NCI-H510A (cell line): ENCODE data around the gene RPF1.
"Not testable (repeated sequence)": the region's sequence is repeated elsewhere in the genome, so short reads cannot be mapped to it uniquely, and the experiment has no call there.

ENCODE experiments used
- DNase-seq: peaks from one replicate; lab custom pipeline; 2025; lab: John Stamatoyannopoulos, UW

RPF1 gene

DNA sequence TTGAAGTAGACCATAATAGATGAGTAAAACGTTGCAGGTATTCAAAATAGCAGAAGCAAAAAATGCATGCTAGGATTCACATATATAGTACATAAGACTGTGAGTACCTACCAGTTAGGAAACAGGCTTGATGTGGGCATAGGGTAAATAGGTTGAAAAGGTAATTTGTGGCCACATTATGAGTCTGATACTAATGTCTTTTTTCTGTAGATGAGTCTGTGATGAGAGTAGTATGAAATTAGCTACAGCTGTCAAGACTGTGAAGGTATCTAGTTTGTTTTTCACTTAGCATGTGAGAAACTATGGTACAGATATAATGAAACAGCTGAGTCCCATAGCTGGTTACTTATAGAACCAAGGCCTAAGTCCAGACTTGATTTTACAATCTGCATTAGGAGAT lies 14.7 kb downstream of the RPF1 start:
- no peak for DNase-seq

DNA sequence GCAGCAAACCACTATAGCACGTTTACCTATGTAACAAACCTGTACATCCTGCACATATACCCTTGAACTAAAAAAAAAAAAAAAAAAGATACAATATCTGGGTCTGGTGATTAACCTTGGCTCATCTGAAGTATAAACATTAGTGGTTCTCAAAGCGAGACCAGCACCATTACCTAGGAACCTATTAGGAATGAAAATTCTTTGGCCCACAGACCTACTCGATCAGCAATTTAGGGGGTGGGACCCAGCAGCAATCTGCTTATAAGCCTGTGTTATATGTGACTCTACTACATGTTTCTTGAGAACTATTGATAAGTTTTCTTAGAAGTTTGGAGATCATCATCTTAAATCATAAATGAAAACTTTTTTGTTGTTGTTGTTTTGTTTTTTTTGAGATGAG lies 17.4 kb downstream of the RPF1 start:
- no peak for DNase-seq

DNA sequence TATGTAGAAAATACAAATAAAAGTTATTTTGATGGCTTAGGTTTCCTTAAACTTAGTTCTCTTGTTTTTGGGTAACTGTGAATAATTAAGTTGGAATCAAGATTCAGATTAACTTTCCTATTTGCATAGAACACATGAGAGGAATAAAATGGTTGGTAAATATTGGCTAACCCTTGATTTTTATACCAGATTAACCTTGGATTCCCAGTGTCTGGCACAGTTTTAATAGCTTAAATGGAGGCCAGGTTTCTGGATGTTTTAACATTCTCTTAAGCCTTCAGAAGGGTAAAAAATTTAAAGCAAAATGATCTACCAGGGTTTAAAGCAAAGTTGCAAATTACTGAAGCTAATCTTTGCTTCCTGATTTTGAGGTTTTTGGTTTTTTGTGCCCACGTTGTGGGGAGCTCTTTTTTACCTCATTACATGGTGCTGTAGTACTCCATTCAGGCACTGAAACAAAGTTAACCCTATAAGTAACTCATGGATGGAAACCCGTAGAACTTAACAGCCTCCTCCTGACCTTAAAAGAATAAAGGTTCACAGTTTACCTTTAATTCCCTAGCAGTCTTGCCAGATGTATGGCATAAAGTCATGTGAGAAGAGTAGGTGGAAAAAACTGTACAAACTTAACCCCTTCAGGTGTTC lies 18.7 kb downstream of the RPF1 start:
- DNase-seq = no peak

DNA sequence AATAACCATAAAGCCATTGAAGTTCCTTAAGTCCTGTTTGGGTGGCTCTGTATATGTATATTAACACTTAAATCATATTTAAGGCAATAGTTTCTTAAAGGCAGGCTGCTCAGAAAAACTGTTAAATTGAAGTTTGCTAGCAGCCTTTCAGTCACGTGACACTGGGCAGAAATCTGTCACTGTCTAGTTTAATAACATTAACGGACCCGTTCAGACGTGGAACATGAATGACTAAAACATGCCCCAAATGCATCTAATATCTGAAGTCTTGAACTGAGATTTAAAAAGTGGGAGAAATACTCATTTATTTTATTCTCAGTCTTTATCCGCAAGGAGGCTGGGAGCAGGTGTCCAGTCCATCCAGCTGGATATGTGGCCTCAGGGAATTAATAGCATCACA lies 23.9 kb downstream of the RPF1 start:
- no peak for DNase-seq

DNA sequence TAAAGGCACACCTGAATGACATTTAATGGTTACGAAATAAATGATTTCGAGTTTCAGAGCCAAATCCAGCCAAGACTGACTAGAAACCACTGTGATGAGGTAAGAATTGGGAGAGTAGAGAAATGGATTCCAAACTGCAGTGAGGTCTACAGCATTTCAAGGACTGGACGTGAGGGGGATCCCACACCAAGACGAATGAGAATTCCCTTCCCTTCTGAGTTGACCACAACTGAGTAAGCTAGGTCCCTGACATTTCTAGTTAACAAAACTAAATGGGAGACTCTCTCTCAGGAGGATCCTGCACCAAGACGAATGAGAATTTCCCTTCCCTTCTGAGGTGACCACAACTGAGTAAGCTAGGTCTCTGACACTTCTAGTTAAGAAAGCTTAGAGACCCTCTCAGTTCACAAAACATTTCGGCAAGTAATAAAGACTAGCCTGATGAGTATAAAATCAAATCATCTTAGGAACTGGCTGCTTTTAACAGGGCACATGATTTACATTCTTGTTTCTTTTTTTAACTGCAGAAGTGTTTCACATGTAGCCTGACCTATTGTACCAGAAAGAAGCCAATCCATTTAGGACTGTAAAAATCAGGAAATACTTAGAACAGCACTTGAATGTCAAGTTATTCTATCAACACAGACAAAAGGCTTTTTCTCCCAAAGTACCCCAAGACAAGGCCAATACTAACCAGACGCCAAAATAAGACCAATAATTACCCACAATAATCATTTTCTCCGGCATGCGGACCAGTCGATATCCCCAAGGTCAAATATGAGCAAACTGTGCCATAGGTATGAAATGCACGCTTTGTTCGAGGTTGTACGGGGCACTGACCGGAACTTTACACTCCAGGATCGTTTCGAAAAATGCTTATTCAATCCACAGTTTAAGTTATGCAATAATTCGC lies 25.8 kb downstream of the RPF1 start:
- no peak for DNase-seq

DNA sequence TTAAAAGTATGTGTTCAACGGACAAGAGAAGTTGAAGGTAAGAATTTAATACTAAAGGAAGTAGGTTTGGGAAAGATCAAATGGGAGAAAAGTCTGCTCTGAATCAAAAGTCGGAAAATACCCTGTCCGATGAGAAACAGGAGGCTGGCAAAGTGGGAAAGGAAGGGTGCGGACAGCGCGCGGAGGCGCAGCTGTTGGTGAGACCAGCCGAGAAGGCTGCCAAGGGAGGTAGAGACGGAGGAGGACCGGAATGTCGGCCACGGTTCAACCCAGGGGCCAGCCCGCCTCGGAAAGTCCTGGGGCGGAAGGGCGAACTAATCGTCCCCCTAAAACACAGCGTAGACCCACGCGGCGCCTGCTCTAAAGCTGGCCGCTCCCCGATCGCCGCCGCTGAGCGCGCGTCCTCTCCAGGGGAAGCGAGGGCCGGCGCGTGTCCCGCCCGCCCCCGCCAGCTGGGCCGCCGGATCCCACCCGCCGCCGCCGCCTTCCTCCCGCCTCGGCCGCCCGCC lies 26.5 kb downstream of the RPF1 start:
- peak; percentile 83 for DNase-seq

DNA sequence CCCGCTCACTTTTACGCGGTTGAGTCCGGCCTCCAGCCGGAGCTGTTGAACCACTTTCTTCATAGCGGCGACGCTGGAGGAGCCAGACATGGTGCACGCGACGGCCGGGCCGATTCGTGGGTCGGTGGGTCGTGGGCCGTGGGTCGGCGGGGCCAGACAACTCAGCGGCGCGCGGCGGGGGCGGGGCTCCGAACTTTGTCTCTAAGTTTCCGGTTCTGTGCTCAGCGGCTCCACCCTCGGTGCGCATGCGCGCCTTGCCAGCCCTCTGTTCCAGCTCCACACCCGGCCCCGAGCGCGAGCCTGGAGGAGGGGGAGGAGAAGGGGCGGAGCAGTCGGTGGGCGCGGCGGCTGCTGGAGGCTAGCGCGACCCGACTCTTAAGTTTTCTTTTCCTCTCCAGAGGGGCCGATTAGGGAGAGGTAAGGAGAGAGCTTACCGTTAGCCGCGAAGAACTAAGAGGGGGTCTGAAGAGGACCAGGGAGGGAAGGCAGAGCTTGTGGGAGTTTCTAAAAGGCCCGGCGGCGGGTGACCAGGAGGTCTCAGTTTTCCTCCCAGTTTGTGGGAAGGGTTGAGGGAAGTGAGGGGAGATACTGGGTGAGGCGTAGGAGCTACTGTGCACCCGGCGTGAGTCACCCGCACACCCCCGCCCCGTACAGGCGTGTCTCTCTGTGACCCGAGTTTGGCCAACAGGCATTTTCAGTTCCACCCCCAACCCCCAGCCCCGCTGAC lies 27.1 kb downstream of the RPF1 start, which contains the start of the genes GNG5 and SPATA1:
Gene GNG5 (minus strand): TSS at position 580 of the 727 bp plus-strand sequence. CDS start 490 bp downstream, at position 90.
Gene SPATA1 (plus strand): TSS at position 385 of the 727 bp plus-strand sequence. CDS start 9,974 bp downstream, outside the sequence.
- peak; percentile 98 for DNase-seq

DNA sequence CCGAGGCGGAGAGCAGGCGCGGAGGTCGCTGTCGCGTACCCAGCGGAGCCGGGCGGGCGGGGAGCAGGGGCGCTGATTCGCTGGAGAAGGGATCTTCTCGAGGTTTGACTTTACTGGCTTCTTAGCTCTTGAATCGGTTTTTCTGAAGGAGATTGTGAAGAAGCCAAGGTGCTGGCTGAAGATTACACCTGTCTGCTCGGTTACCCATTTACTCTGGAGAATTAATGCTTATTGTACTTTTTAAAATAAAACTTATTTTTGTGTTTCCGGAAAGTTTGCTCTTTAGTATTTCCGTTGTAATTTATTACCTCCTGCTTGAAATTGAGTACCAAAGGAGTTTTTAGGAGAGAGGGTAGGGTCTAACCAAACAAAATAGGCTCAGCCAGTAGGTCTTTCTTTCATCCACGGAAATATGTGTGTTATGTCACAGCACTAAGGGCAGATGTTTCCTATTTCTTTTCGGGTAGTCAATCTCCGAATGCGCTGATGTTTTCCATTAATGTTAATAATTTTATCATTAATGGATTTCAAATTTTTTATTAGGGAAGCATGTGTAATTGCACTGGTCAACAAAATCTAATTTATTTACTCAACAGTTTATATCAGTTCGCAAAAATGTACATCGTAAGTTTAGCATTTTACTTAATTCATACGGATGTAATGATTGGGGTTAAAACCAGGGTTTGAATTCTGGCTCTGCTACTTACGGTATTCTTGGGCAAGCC lies 27.8 kb downstream of the RPF1 start:
- DNase-seq = no peak

DNA sequence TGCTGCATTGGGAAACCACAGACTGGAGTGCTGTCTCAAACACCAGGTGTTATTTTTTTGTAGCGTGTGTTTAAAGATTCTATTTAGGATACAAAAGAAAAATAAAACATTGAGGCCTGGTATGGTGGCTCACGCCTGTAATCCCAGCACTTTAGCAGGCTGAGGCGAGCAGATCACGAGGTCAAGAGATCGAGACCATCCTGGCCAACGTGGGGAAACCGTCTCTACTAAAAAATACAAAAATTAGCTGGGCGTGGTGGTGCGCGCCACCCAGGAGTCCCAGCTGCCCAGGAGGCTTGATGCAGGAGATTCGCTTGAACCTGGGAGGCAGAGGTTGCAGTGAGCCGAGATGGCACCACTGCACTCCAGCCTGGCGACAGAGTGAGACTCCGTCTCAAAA lies 28.8 kb downstream of the RPF1 start:
- DNase-seq = not testable (repeated sequence)

DNA sequence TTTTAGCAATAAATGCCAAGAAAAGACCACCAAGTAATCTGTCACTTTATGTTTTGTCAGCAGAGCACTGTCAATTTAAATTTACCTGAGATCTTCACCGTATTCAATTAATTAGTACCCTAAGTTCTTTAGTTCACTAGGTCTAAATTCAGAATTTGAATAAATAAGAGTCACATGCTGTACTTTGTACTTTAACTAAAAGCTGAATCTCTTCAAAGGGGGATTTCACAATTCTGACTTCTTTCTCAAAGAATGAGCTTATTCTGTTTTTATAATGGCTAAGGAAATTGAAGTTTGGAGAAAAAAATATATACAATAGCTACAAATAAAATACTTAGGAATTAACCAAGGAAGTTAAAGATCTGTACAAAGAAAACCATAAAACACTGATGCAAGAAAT lies 29.4 kb downstream of the RPF1 start:
- no peak for DNase-seq

DNA sequence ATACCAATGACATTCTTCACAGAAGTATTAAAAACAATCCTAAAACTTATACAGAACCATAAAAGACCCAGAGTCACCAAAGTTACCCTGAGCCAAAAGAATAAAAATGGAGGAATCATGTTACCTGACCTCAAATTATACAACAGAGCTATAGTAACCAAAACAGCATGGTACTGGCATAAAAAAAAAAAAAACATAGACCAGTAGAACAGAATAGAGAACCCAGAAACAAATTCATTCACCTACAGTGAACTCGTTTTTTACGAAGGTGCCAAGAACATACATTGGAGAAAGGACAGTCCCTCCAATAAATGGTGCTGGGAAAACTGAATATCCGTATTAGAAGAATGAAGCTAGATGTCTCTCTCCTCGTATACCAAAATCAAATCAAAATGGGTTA lies 30.0 kb downstream of the RPF1 start:
- no peak for DNase-seq

DNA sequence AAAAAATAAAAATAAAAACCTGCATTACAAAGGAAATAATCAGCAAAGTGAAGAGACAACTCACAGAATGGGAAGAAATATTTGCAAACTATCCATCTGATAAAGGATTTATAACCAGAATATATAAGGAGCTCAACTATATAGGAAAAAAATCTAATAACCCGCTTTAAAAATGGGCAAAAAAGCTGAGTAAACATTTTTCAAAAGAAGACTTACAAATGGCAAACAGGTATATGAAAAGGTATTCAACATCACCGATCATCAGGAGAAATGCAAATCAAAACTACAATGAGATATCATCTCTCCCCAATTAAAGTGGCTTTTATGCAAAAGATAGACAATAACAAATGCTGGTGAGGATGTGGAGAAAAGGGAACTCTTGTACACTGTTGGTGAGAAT lies 31.1 kb downstream of the RPF1 start:
- no peak for DNase-seq

DNA sequence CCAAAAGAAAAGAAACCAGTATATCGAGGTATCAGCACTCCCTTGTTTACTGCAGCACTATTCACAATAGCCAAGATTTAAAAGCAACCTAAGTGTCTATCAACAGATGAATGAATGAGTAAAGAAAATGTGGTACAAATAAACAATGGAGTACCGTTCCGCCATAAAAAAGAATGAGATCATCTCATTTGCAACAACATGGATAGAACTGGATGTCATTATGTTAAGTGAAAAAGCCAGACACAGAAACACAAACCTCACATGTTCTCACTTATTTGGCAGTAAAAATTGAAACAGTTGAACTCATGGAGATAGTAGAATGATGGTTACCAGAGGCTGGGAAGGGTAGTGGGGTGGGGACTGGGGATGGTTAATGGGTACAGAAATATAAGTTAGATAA lies 31.6 kb downstream of the RPF1 start:
- DNase-seq = no peak

DNA sequence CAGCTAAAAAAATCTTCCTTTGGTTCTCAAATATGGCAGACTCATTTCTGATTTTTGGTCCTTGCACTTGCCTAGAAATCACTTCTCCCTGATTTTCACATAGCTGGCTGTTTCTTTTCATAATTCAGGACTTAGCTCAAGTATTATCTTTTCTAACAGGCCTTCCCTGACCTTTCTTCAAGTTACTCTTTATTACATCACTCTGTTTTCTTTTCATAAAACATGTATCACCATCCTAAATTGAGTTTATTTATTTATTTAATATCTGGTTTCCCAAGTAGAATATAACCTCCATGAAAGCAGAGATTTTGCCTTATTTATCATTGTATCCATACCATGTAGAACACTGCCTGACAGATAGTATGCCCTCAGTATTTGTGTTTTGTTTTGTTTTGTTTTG lies 45.5 kb downstream of the RPF1 start:
- no peak for DNase-seq

DNA sequence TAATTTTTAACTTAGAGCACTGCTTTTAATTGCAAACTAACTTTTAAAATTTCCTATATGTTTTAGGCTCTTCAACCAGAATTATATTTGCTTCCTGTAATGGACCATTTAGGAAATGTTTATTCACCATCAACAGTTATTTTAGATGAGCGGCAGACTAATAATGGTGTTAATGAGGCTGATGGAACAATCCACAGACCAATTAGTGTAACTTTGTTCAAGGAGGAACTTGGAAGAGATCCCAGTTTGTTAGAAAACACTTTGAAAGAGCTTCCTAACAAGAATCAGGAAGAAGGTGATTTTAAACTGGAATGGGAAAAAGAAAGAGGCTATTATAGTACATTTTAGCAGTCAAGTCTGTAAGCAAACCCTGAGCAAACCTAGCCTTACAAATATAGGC lies 46.7 kb downstream of the RPF1 start:
- no peak for DNase-seq

DNA sequence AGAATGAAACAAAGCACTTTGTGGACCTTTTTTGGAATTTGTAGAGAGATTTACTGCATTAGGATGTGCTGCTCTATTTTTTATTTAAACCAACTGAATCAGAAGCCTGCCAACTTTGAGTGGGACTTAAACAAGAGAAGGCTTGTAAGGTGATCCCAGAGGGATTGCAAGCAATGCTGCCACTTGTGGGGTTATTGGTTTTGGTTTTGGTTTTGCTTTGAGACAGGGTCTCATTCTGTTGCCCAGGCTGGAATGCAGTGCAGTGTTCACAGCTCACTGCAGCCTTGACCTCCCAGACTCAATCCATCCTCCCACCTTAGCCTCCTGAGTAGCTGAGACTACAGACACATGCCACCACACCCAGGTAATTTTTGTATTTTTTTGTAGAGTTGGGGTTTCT lies 59.5 kb downstream of the RPF1 start:
- DNase-seq = no peak

DNA sequence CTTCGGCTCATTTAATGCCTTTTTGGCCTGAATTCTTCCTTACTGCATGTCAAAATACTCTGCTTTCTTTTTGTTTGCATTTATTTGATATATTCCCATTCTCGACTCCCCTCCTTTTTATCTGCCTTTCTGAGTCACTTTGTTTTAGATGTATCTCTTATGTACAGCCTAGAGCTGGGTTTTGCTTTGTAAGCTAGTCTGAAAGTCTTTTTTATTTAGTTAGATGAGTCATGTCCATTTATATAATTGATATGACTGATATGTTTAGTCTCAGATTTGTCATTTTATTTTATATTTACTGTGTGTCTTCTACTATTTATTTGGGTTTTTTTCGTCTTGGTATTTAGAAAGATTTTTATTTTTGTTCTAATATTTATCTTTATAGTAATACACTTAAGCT lies 60.9 kb downstream of the RPF1 start:
- DNase-seq = no peak

DNA sequence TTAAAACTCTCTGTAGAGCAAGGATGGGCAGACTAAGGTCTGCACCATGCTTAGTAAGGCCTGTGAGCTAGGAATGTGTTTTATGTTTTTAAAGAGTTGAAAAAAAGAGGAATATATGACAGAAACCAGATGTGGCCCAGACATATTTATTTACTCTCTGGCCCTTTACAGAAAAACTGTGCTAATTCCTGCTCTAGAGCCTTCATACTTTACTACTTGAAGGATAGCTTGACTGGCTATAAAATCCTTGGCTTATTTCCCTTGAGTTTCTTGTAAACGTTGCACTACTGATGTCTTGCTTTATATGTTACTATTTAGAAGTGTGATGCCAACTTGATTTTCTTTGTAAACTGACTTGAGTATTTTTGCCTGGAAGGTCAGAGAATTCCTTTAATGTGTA lies 61.7 kb downstream of the RPF1 start:
- DNase-seq = no peak

DNA sequence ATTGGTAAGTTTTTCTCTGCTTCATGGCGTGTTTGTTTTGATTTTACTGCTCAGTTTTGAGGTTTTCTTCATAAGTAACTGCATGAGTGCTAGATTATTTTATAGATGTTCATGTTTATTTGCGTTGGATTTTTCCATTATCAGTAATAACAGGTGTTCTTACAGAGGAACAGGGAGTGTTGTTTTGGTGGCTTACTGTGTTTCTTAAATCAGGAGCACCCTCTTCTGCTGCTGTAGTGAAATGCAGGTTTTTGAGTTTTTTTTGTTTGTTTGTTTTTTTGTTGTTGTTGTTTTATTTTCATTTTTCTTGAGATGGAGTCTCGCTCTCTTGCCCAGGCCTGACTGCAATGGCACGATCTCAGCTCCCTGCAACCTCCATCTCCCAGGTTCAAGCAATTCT lies 62.6 kb downstream of the RPF1 start:
- DNase-seq = no peak
